ENCODE results near the gene RFLNA. TPM values are rescaled to one million over a fixed set of nuclear protein-coding genes. Genes with fewer than 3 reads are reported as not detected.
"Not testable (repeated sequence)": the region's sequence is repeated elsewhere in the genome, so short reads cannot be mapped to it uniquely, and the experiment has no call there.

Gene RFLNA
- total and polyA plus RNA-seq, 2 experiments from 2014 or later = 1.2 to 4.6 TPM

DNA sequence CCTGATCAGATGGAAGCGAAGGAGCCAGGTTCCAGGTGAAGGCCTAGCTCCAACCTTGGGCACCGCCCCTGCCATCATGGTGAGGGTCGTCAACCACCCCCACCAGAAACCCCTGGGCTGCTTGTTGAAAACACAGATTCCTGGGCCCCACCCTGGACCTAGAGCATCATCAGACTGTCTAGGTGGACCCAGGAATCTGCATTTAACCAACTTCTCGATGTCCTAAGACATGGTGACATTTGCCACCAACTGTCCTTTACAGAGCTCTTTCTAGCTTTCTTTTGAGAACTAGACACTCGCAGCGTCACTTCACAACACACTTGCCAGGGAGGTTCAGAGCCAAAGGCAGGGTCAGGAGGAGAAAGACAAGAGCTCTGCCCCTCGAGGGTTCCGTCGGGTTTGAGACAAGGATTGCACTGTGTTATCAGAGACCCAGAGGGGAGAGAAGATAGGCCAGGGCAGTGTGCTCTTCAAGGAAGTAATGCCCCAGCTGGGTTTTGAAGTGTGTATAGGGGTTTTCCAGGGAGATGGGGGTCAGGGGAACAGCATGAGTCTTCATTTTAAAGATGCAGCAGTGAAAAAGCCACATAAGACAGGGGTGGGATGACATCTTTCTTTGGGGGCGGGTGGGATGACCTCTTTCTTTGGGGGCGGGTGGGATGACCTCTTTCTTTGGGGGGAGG is 24.6 kb downstream of the RFLNA start:
- Histone ChIP-seq H3K79me2 (ENCODE audit: insufficient read depth) (no peaks in the 10 kb centered on the region), H3K9me3 (ENCODE audit: low read depth) (no peaks in the 10 kb centered on the region), H4K20me1 (ENCODE audit: insufficient read depth) (no peaks in the 10 kb centered on the region), H3F3A (ENCODE audit: insufficient read depth) (peaks cover 26% of the 10 kb centered on the region), H3K27me3 (replicated peaks; ENCODE audit: insufficient read depth) (no peaks in the 10 kb centered on the region), H2AFZ (no peak overlapping the region), H3K36me3 (ENCODE audit: low read depth) (peaks cover 13% of the 10 kb centered on the region), H3K4me3 (no peak overlapping the region), H3K9ac (no peak overlapping the region), H3K9me2 (ENCODE audit: insufficient read depth) (no peaks in the 10 kb centered on the region), H3K27ac (no peak overlapping the region), H3K4me1 (ENCODE audit: insufficient read depth) (no peaks in the 10 kb centered on the region), H3K4me2 (ENCODE audit: unreplicated experiment) (no peak overlapping the region)
- 73% methylated on average over 10 to 11 of the region's 11 CpGs for WGBS, 2 experiments (ENCODE audit: low coverage in 1 of 2, low lambda C conversion rate in 2 of 2, missing lambda C conversion rate in 2 of 2)
- in situ Hi-C loops (cut with MboI) = no loop called here
- no peak for TF ChIP-seq EZH2phosphoT487 (IDR thresholded peaks at IDR 0.05; ENCODE audit: insufficient read depth, low read depth)
- no peak for TF ChIP-seq EZH2 (IDR thresholded peaks at IDR 0.05; ENCODE audit: insufficient read depth, poor library complexity, severe bottlenecking)
- DNase-seq = no peak

DNA sequence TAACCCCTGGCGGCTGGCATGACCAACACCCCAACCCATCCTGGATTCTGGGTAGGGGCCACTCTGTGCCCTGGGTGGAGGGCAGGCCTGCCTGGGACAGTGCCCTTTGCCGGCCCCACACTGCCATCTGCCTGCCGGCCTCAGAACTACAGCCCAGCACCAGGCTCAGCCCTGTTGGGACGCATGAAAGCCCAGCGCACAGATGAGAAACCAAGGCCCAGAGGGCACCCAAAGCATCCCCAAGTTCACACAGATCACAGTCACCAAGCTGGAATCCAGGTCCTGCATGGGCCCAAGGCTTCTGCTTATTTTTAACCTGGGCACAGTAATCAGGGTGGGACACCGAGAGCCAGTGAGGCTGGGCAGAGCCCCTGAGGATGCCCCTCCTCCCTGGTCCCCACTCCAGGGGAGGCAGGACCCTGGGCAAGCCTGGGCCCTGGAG is 26.2 kb downstream of the RFLNA start:
- Histone ChIP-seq H3K79me2 (ENCODE audit: insufficient read depth) (no peaks in the 10 kb centered on the region), H3F3A (ENCODE audit: insufficient read depth) (peaks cover 38% of the 10 kb centered on the region), H3K4me2 (ENCODE audit: unreplicated experiment) (no peak overlapping the region), H2AFZ (no peak overlapping the region), H3K27ac (no peak overlapping the region), H3K27me3 (replicated peaks; ENCODE audit: insufficient read depth) (no peaks in the 10 kb centered on the region), H3K9ac (no peak overlapping the region), H4K20me1 (ENCODE audit: insufficient read depth) (no peaks in the 10 kb centered on the region), H3K9me2 (ENCODE audit: insufficient read depth) (no peaks in the 10 kb centered on the region), H3K9me3 (ENCODE audit: low read depth) (no peaks in the 10 kb centered on the region), H3K4me3 (no peak overlapping the region), H3K4me1 (ENCODE audit: insufficient read depth) (no peaks in the 10 kb centered on the region), H3K36me3 (ENCODE audit: low read depth) (peaks cover 25% of the 10 kb centered on the region)
- in situ Hi-C loops (cut with MboI) = no loop called here
- no peak for TF ChIP-seq EZH2 (IDR thresholded peaks at IDR 0.05; ENCODE audit: insufficient read depth, poor library complexity, severe bottlenecking)
- TF ChIP-seq EZH2phosphoT487 (IDR thresholded peaks at IDR 0.05; ENCODE audit: insufficient read depth, low read depth) = no peak
- DNase-seq = peak; percentile 72
- 19 to 26% methylated on average over 6 of the region's 6 CpGs for WGBS, 2 experiments (ENCODE audit: low coverage in 1 of 2, low lambda C conversion rate in 2 of 2, missing lambda C conversion rate in 2 of 2)

- TF ChIP-seq EZH2phosphoT487 (IDR thresholded peaks at IDR 0.05; ENCODE audit: insufficient read depth, low read depth) (no peak), EZH2 (IDR thresholded peaks at IDR 0.05; ENCODE audit: insufficient read depth, poor library complexity, severe bottlenecking) (no peak)
- 32 to 36% methylated on average over 7 of the region's 7 CpGs for WGBS, 2 experiments (ENCODE audit: low coverage in 1 of 2, low lambda C conversion rate in 2 of 2, missing lambda C conversion rate in 2 of 2)
- in situ Hi-C loops (cut with MboI) = no loop called here
These were observed 26.8 kb downstream of the RFLNA start for GRCh38 chr12:124321556-124322270.

GRCh38 chr12:124322271-124322998 is 27.5 kb downstream of the RFLNA start:
- 87 to 88% methylated on average over 10 of the region's 10 CpGs for WGBS, 2 experiments (ENCODE audit: low coverage in 1 of 2, low lambda C conversion rate in 2 of 2, missing lambda C conversion rate in 2 of 2)
- in situ Hi-C loops (cut with MboI) = no loop called here
- no peak for TF ChIP-seq EZH2phosphoT487 (IDR thresholded peaks at IDR 0.05; ENCODE audit: insufficient read depth, low read depth)
- TF ChIP-seq EZH2 (IDR thresholded peaks at IDR 0.05; ENCODE audit: insufficient read depth, poor library complexity, severe bottlenecking) = no peak

More at GRCh38 chr12:124321556-124322270, 26.8 kb downstream of the RFLNA start:
- peak; percentile 73 for DNase-seq
- Histone ChIP-seq H3K4me2 (ENCODE audit: unreplicated experiment) (no peak overlapping the region), H3K4me1 (ENCODE audit: insufficient read depth) (no peaks in the 10 kb centered on the region), H3K27ac (peak overlapping the region; percentile 12; the same call in 1 of the 2 replicates), H3K9me2 (ENCODE audit: insufficient read depth) (no peaks in the 10 kb centered on the region), H3K79me2 (ENCODE audit: insufficient read depth) (no peaks in the 10 kb centered on the region), H3K27me3 (replicated peaks; ENCODE audit: insufficient read depth) (no peaks in the 10 kb centered on the region), H2AFZ (no peak overlapping the region), H4K20me1 (ENCODE audit: insufficient read depth) (no peaks in the 10 kb centered on the region), H3K9ac (no peak overlapping the region), H3F3A (ENCODE audit: insufficient read depth) (peaks cover 38% of the 10 kb centered on the region), H3K9me3 (ENCODE audit: low read depth) (no peaks in the 10 kb centered on the region), H3K36me3 (ENCODE audit: low read depth) (peaks cover 30% of the 10 kb centered on the region), H3K4me3 (no peak overlapping the region)

GRCh38 chr12:124322999-124323328 is 28.1 kb downstream of the RFLNA start:
- H3K9me3 ChIP-seq (ENCODE audit: low read depth); H3K27ac ChIP-seq; DNase-seq; H3K27me3 ChIP-seq (replicated peaks; ENCODE audit: insufficient read depth); H3K4me2 ChIP-seq (ENCODE audit: unreplicated experiment); H3K4me3 ChIP-seq; H3K79me2 ChIP-seq (ENCODE audit: insufficient read depth); in situ Hi-C loops (cut with MboI); H4K20me1 ChIP-seq (ENCODE audit: insufficient read depth); H2AFZ ChIP-seq; H3K9ac ChIP-seq; H3K4me1 ChIP-seq (ENCODE audit: insufficient read depth); H3K9me2 ChIP-seq (ENCODE audit: insufficient read depth): not testable (repeated sequence)
- Histone ChIP-seq H3K36me3 (ENCODE audit: low read depth) (peaks cover 30% of the 10 kb centered on the region), H3F3A (ENCODE audit: insufficient read depth) (peaks cover 44% of the 10 kb centered on the region)
- 64 to 83% methylated on average over 1 of the region's 1 CpG for WGBS, 2 experiments (ENCODE audit: low coverage in 1 of 2, low lambda C conversion rate in 2 of 2, missing lambda C conversion rate in 2 of 2)

More at GRCh38 chr12:124322271-124322998, 27.5 kb downstream of the RFLNA start:
- no peaks in the 10 kb centered on the region for H4K20me1 ChIP-seq (ENCODE audit: insufficient read depth)
- DNase-seq = peak; percentile 38
- H3K9me2 ChIP-seq (ENCODE audit: insufficient read depth) = no peaks in the 10 kb centered on the region
- H3K4me1 ChIP-seq (ENCODE audit: insufficient read depth) = no peaks in the 10 kb centered on the region
- no peaks in the 10 kb centered on the region for H3K9me3 ChIP-seq (ENCODE audit: low read depth)
- H3K27me3 ChIP-seq (replicated peaks; ENCODE audit: insufficient read depth) = no peaks in the 10 kb centered on the region
- H3K4me3 ChIP-seq = no peak overlapping the region
- H3K9ac ChIP-seq = no peak overlapping the region
- H2AFZ ChIP-seq = no peak overlapping the region
- no peak overlapping the region for H3K4me2 ChIP-seq (ENCODE audit: unreplicated experiment)
- no peaks in the 10 kb centered on the region for H3K79me2 ChIP-seq (ENCODE audit: insufficient read depth)
- peaks cover 39% of the 10 kb centered on the region for H3F3A ChIP-seq (ENCODE audit: insufficient read depth)
- H3K27ac ChIP-seq = no peak overlapping the region
- peaks cover 30% of the 10 kb centered on the region for H3K36me3 ChIP-seq (ENCODE audit: low read depth)
